ENCODE measurements around the gene JUND. TPM values are rescaled to one million over a fixed set of nuclear protein-coding genes. Genes with fewer than 3 reads are reported as not detected.
A peak's percentile ranks its signal among the peaks of the same experiment; 100 is the strongest.

The JUND gene
- total RNA-seq, 4 donors from 2014 or later = 193 to 394 (median 316) TPM

DNA sequence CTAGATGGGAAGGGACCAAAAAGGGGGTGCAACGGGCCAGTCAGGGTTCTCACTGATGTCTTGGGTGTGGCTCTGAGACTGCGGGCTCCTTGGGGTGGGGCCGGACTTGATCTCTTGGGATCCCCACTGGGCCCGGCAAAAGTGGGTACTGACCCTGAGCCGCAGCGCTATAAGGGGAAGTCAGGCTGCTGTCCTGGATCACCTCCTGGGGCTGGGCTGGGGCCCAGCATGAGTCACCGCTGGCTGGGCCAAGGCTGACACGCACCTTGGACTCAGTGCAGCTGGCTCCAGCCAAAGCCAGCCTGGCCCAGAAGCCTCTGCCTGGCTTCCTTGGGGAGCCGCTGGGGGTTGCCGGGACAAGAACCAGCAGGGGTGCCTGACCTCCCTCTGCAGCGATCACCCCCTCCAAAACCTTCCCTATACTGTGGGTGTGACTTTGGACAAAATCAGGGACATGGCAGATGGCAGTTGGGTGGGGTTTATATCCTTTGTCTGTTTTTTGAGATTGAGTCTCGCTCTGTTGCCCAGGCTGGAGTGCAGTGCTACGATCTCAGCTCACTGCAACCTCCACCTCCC is 6.6 kb downstream of the JUND start:
- H3K4me1 ChIP-seq = peaks cover 32 to 45% of the 10 kb centered on the region in 2 donors
- no peaks in the 10 kb centered on the region for H3K27me3 ChIP-seq
- H3K4me3 ChIP-seq (replicated peaks in 1 of 3) = no peak overlapping the region
- 34 to 36% methylated on average over 7 to 12 of the region's 13 CpGs for WGBS, 2 donors
- H3K9me3 ChIP-seq = no peaks in the 10 kb centered on the region
- no peak for TF ChIP-seq POLR2A (IDR thresholded peaks at IDR 0.05)
- TF ChIP-seq, protein P1, sequence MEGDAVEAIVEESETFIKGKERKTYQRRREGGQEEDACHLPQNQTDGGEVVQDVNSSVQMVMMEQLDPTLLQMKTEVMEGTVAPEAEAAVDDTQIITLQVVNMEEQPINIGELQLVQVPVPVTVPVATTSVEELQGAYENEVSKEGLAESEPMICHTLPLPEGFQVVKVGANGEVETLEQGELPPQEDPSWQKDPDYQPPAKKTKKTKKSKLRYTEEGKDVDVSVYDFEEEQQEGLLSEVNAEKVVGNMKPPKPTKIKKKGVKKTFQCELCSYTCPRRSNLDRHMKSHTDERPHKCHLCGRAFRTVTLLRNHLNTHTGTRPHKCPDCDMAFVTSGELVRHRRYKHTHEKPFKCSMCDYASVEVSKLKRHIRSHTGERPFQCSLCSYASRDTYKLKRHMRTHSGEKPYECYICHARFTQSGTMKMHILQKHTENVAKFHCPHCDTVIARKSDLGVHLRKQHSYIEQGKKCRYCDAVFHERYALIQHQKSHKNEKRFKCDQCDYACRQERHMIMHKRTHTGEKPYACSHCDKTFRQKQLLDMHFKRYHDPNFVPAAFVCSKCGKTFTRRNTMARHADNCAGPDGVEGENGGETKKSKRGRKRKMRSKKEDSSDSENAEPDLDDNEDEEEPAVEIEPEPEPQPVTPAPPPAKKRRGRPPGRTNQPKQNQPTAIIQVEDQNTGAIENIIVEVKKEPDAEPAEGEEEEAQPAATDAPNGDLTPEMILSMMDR (IDR thresholded peaks at IDR 0.05) = peak in 2 of 6 experiments; percentile 7 to 19
- intact Hi-C loops (cut with DNase I) = no loop called here
- DNase-seq = peak; percentile 84 to 93
- peaks cover 6 to 11% of the 10 kb centered on the region in 2 donors for H3K36me3 ChIP-seq
- H3K27ac ChIP-seq = peak overlapping the region; percentile 62 to 72 (median 68)

DNA sequence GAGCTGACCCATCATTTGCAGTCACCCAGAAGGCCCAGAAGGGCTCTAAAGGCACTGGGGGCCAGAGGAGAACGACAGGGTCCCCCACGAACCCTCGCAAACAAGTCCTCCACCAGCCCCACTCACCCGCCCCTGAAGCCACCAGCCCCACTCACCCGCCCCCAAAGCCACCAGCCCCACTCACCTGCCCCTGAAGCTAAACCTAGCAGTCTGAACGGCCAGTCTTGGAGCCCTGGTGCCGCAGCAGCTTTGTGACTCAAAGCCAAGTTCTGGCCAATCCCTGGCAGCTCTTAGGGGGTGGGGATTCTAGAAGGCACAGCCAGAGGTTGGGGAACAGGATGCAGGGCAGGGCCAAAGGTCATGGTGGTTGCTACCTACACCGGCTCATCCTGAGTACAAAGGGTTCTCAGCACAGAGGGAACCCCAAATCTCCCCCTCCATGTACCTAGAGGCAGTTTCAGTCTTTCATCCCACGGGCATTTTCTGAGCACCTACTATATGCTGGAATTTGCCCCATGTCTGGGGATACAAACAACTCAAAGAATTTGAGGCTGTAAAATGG is 7.1 kb downstream of the JUND start, which contains the start of gene IQCN:
IQCN (minus strand) TSS at position 234 of the 562 bp plus-strand sequence. CDS start 4,974 bp downstream, outside the sequence.
- Histone ChIP-seq H3K36me3 (peaks cover 6 to 11% of the 10 kb centered on the region in 2 donors), H3K4me3 (replicated peaks in 1 of 3) (no peak within 1 kb of the TSS), H3K9me3 (no peaks in the 10 kb centered on the region), H3K27ac (peak within 1 kb of the TSS; percentile 62 to 72 (median 68)), H3K27me3 (no peaks in the 10 kb centered on the region), H3K4me1 (peaks cover 32 to 45% of the 10 kb centered on the region in 2 donors)
- no peak for TF ChIP-seq POLR2A (IDR thresholded peaks at IDR 0.05)
- TF ChIP-seq, protein P1 (IDR thresholded peaks at IDR 0.05) = no peak
- WGBS, 2 donors = 79 to 85% methylated on average over 7 of the region's 9 CpGs
- intact Hi-C loops (cut with DNase I) = no loop called here
- no peak for DNase-seq

DNA sequence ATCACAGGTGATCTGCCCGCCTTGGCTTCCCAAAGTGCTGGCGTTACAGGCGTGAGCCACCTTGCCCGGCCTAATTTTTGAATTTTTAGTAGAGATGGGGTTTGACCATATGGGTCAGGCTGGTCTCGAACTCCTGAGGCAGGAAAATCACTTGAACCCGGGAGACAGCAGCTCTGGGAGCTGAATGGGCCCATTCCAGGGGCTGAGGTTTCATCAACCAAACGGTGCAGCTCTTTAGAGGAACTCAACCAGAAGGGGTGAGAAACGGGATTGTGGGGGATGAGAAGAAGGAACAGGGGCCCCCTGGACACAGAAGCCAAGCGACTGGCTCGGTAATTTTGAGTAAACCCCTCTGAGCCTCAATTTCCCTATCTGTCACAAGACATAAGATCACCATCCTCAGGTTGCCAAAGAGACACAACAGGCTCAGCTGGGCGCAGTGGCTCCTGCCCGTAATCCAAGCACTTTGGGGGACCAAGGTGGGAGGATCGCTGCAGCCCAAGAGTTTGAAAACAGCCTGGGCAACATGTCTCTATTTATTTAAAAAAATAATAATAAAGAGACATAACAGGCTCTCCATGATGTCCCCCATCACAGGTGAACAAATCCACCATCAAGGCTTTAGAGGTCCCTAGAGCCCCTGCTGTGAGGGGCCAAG is 7.7 kb downstream of the JUND start:
- peaks cover 2 to 8% of the 10 kb centered on the region in 2 donors for H3K36me3 ChIP-seq

DNA sequence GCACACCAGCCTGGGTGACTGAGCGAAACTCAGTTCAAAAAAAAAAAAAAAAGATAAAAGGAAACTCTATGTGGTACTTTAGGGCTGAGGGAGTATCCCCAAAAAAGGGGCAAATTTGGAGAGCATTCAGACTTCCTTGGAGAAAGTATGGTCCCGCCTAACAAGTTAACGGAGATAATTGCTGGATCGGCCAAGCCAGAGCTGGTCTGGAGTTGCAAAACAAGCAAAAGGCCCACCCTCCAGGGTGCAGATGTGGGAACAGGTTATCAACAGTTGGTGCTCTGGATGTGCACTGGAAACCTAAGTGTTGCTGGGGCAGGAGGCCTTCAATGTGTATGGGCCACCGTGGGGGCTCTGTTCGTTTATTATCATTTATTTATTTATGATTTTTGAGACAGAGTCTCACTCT is 10.0 kb downstream of the JUND start:
- no peak for TF ChIP-seq POLR2A (IDR thresholded peaks at IDR 0.05)
- TF ChIP-seq, protein P1 (IDR thresholded peaks at IDR 0.05) = no peak
- no peak for DNase-seq

More for the DNA sequence above, 7.7 kb downstream of the JUND start:
- TF ChIP-seq, protein P1 (IDR thresholded peaks at IDR 0.05) = no peak
- no peak for TF ChIP-seq POLR2A (IDR thresholded peaks at IDR 0.05)
- intact Hi-C loops (cut with DNase I) = no loop called here
- Histone ChIP-seq H3K4me3 (replicated peaks in 1 of 3) (no peak overlapping the region), H3K27me3 (no peaks in the 10 kb centered on the region), H3K4me1 (peaks cover 26 to 42% of the 10 kb centered on the region in 2 donors), H3K27ac (peak overlapping the region in 2 of 3 donors; percentile 62 to 72), H3K9me3 (no peaks in the 10 kb centered on the region)
- DNase-seq = no peak
- 97 to 98% methylated on average over 13 of the region's 13 CpGs for WGBS, 2 donors

More for the DNA sequence above, 10.0 kb downstream of the JUND start:
- Histone ChIP-seq H3K4me1 (peaks cover 16 to 25% of the 10 kb centered on the region in 2 donors), H3K9me3 (no peaks in the 10 kb centered on the region), H3K36me3 (peaks cover 10 to 11% of the 10 kb centered on the region in 2 donors), H3K27me3 (no peaks in the 10 kb centered on the region), H3K4me3 (replicated peaks in 1 of 3) (no peak overlapping the region), H3K27ac (no peak overlapping the region)
- WGBS, 2 donors = 77 to 78% methylated on average over 6 of the region's 6 CpGs
- intact Hi-C loops (cut with DNase I) = no loop called here
